GM18502 (cell line): ENCODE measurements around the gene EIF1AD.
"Not testable (repeated sequence)": the region's sequence is repeated elsewhere in the genome, so short reads cannot be mapped to it uniquely, and the experiment has no call there.

Source experiments
- ATAC-seq: cut with Tn5 transposase; IDR thresholded peaks from one replicate; pipeline ENCODE4 v1.9.1; 2021; ENCODE audit warnings: mild to moderate bottlenecking; ENCODE audit not compliant: unreplicated experiment, poor library complexity

Gene EIF1AD

GRCh38 chr11:65975771-65976170, 26.2 kb downstream of the EIF1AD start:
- no peak for ATAC-seq

- ATAC-seq: no peak
Observed at GRCh38 chr11:65973439-65974110, 28.4 kb downstream of the EIF1AD start.

GRCh38 chr11:65972116-65972515, 29.8 kb downstream of the EIF1AD start:
- no peak for ATAC-seq

GRCh38 chr11:65968600-65969482, 33.1 kb downstream of the EIF1AD start:
- ATAC-seq: no peak

- no peak for ATAC-seq
Observed at GRCh38 chr11:65967329-65967934, 34.5 kb downstream of the EIF1AD start.

- ATAC-seq: no peak
Observed at GRCh38 chr11:65965986-65966762, 35.8 kb downstream of the EIF1AD start.

GRCh38 chr11:65964906-65965305, 37.1 kb downstream of the EIF1AD start:
- no peak for ATAC-seq

GRCh38 chr11:65962141-65962564, 39.8 kb downstream of the EIF1AD start:
- ATAC-seq: no peak

- peak; percentile 83 for ATAC-seq
Observed at GRCh38 chr11:65961267-65962140, 40.5 kb downstream of the EIF1AD start, which contains the start of gene SART1. TSS of gene SART1 (plus strand) at chr11:65961734. CDS start at chr11:65961781, 47 bp downstream.

- no peak for ATAC-seq
Observed at GRCh38 chr11:65960824-65961266, 41.1 kb downstream of the EIF1AD start.

- no peak for ATAC-seq
Observed at GRCh38 chr11:65958774-65959420, 43.1 kb downstream of the EIF1AD start.

- no peak for ATAC-seq
Observed at GRCh38 chr11:65958291-65958690, 43.7 kb downstream of the EIF1AD start.

GRCh38 chr11:65954771-65955170, 47.2 kb downstream of the EIF1AD start:
- ATAC-seq: no peak

- no peak for ATAC-seq
Observed at GRCh38 chr11:65953471-65953870, 48.5 kb downstream of the EIF1AD start.

GRCh38 chr11:65952052-65952521, 49.9 kb downstream of the EIF1AD start:
- ATAC-seq: no peak

- ATAC-seq: not testable (repeated sequence)
Observed at GRCh38 chr11:65951641-65952040, 50.3 kb downstream of the EIF1AD start.

GRCh38 chr11:65950711-65951110, 51.2 kb downstream of the EIF1AD start:
- ATAC-seq: not testable (repeated sequence)

GRCh38 chr11:65947603-65948125, 54.3 kb downstream of the EIF1AD start:
- ATAC-seq: no peak
